Embryonic facial prominence (tissue), 1 donor: ENCODE data around the gene CXCL10.
"Not testable (repeated sequence)": the region's sequence is repeated elsewhere in the genome, so short reads cannot be mapped to it uniquely, and the experiment has no call there.

ENCODE experiments used
- DNase-seq: peaks from one replicate; pipeline ENCODE4 v3.0.0-alpha.2; 2016; ENCODE audit errors: extremely low spot score

CXCL10 gene

GRCh38 chr4:76028350-76028765 is 5.1 kb upstream of the CXCL10 start:
- no peak for DNase-seq

GRCh38 chr4:76024065-76024464 is 768 bp upstream of the CXCL10 start:
- DNase-seq: no peak

GRCh38 chr4:76022677-76023076 is 620 bp downstream of the CXCL10 start:
- no peak for DNase-seq

GRCh38 chr4:76022031-76022430 is 1.3 kb downstream of the CXCL10 start:
- no peak for DNase-seq

- DNase-seq: no peak
Observed at GRCh38 chr4:76017056-76017686, 6.1 kb downstream of the CXCL10 start.

GRCh38 chr4:76016393-76016792 is 6.9 kb downstream of the CXCL10 start:
- no peak for DNase-seq

- no peak for DNase-seq
Observed at GRCh38 chr4:76013540-76013939, 9.8 kb downstream of the CXCL10 start.

- no peak for DNase-seq
Observed at GRCh38 chr4:76012388-76012801, 10.9 kb downstream of the CXCL10 start.

GRCh38 chr4:76011700-76012387 is 11.5 kb downstream of the CXCL10 start:
- DNase-seq: peak; percentile 18

- DNase-seq: no peak
Observed at GRCh38 chr4:76011018-76011670, 12.2 kb downstream of the CXCL10 start.

GRCh38 chr4:76010576-76010975 is 12.7 kb downstream of the CXCL10 start:
- DNase-seq: no peak

GRCh38 chr4:76009311-76009710 is 14.0 kb downstream of the CXCL10 start:
- DNase-seq: no peak

GRCh38 chr4:76007089-76007862 is 16.0 kb downstream of the CXCL10 start, which contains the start of gene CXCL9:
Gene CXCL9 (minus strand): TSS chr4:76007509. CDS start chr4:76007449, 60 bp downstream.
- DNase-seq: no peak

- no peak for DNase-seq
Observed at GRCh38 chr4:76003620-76004019, 19.7 kb downstream of the CXCL10 start.

- DNase-seq: no peak
Observed at GRCh38 chr4:76003035-76003434, 20.3 kb downstream of the CXCL10 start.

- no peak for DNase-seq
Observed at GRCh38 chr4:76002176-76002575, 21.1 kb downstream of the CXCL10 start.

- no peak for DNase-seq
Observed at GRCh38 chr4:76001700-76002099, 21.6 kb downstream of the CXCL10 start.

- DNase-seq: no peak
Observed at GRCh38 chr4:76000279-76000678, 23.0 kb downstream of the CXCL10 start.

- not testable (repeated sequence) for DNase-seq
Observed at GRCh38 chr4:75998525-75999147, 24.7 kb downstream of the CXCL10 start.

GRCh38 chr4:75997946-75998345 is 25.4 kb downstream of the CXCL10 start:
- DNase-seq: no peak

GRCh38 chr4:75997081-75997480 is 26.2 kb downstream of the CXCL10 start:
- no peak for DNase-seq

- peak; percentile 10 for DNase-seq
Observed at GRCh38 chr4:75995727-75996126, 27.6 kb downstream of the CXCL10 start.
